Measurements from ENCODE around the gene RIMS4.

DNA sequence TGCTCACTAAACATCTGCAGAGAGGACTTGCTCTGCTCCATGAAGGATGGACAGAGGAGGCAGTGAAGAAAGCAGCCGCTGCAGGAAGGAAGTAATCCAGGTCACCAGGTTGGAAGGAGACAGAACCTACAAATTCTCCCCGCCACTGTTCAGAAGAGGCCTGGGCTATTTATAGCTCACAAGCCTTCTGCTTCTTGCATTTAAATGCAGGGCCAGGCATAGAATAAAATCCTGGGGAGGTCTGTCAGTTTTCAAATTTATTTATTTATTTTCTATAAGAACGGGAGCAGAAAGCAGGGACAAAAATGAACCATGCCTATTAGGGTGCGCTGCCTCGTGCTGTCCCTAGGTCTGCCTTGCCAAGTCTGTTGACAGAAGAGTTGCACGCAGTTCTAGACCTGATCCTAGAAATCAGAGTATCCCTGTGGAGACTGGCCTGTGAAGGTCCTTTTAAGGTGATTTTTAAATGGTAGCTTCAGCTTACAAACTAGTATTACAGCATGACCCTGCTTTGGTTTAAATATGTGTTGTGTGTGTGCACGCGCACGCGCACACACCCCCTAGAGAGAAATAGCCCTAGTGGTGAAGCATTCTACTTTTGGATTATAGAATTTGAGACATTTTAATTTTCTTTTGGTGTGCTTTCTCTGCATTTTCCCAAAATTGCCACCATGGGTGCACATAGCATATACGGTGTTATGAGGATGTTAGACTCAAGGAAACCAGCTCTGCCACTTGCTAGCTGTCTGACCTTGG is 19.5 kb downstream of the RIMS4 start:
- TF ChIP-seq GATA3 (IDR thresholded peaks at IDR 0.05; ENCODE audit: low read depth, low read length): no peak
- TF ChIP-seq GATA2 (IDR thresholded peaks at IDR 0.05; ENCODE audit: low read depth, low read length): no peak

All from SH-SY5Y (cell line).